Panc1 (cell line): ENCODE results near the gene PPM1H. TPM values are rescaled to one million over a fixed set of nuclear protein-coding genes. Genes with fewer than 3 reads are reported as not detected.

Source experiments
- ATAC-seq: fragments of 200-7000 bp; cut with Tn5 transposase; 2 replicates; pipeline ENCODE4 v1.9.1; 2020; ENCODE audit warnings: mild to moderate bottlenecking, moderate library complexity
- BruUV-seq: library from RNA; stranded (reverse); fragments of 400-500 nt; replicated peaks from 2 replicates; lab custom pipeline; 2021; lab: Mats Ljungman, UMichigan
- CTCF ChIA-PET: fragments of 300-600 bp; sonication (Branson Sonifier 250); formaldehyde crosslinking; loops from one replicate; lab custom pipeline; 2022; ENCODE audit warnings: antibody characterized with exemption; lab: Charles Lee
- POLR2A ChIA-PET: fragments of 300-600 bp; sonication (Branson Sonifier 250); formaldehyde crosslinking; loops from one replicate; lab custom pipeline; 2022; ENCODE audit warnings: antibody characterized with exemption; lab: Charles Lee
- DNase-seq: peaks from one replicate; pipeline ENCODE4 v3.0.0-alpha.2; 2010; ENCODE audit warnings: low read depth, low spot score
- H3K27ac ChIP-seq: 2 replicates; pipeline ENCODE4 v1.5.1; 2011; ENCODE audit warnings: mild to moderate bottlenecking, low read length, inconsistent platforms
- H3K27me3 ChIP-seq: fragments of 200-500 bp; sonication (Bioruptor generic); 2 replicates; pipeline ENCODE4 v1.6.0; 2014; ENCODE audit warnings: low read length, inconsistent platforms; ENCODE audit not compliant: control insufficient read depth, insufficient read depth
- H3K36me3 ChIP-seq: fragments of 200-500 bp; sonication (Bioruptor generic); 2 replicates; pipeline ENCODE4 v1.5.1; 2014; ENCODE audit warnings: inconsistent platforms, mild to moderate bottlenecking, low read length, moderate library complexity; ENCODE audit not compliant: control insufficient read depth, insufficient read depth
- H3K4me1 ChIP-seq: 2 replicates; pipeline ENCODE4 v1.5.1; 2011; ENCODE audit warnings: inconsistent platforms, mild to moderate bottlenecking, low read length, moderate library complexity; ENCODE audit not compliant: control insufficient read depth, insufficient read depth
- H3K4me3 ChIP-seq, 2 experiments: 2 replicates each; pipeline ENCODE4 v1.5.1; 2011 to 2012; ENCODE audit warnings: low read depth in 2 of 2, low read length in 2 of 2, mild to moderate bottlenecking in 2 of 2, inconsistent platforms in 1 of 2, moderate library complexity in 1 of 2
- H3K9me3 ChIP-seq: fragments of 200-500 bp; sonication (Bioruptor generic); 2 replicates; pipeline ENCODE4 v1.5.1; 2014; ENCODE audit warnings: low read depth, mild to moderate bottlenecking, inconsistent platforms, low read length, moderate library complexity; ENCODE audit not compliant: control insufficient read depth, insufficient read depth
- CTCF ChIP-seq: fragments of 450-650 bp; IDR thresholded peaks from 2 replicates; pipeline ENCODE4 v1.5.1; 2017; ENCODE audit warnings: mild to moderate bottlenecking
- POLR2AphosphoS5 ChIP-seq: IDR thresholded peaks from 2 replicates; pipeline ENCODE4 v1.6.1; 2012; ENCODE audit warnings: mild to moderate bottlenecking, low read depth, low read length, moderate library complexity
- REST ChIP-seq, 2 experiments: IDR thresholded peaks; 2 replicates each; pipeline ENCODE4 v1.6.1; 2011 to 2012; ENCODE audit warnings: low read depth in 2 of 2, control low read depth in 1 of 2, low read length in 1 of 2, mild to moderate bottlenecking in 1 of 2, moderate library complexity in 1 of 2; ENCODE audit not compliant: insufficient read depth in 1 of 2
- SIN3A ChIP-seq: IDR thresholded peaks from 2 replicates; pipeline ENCODE4 v1.6.1; 2012; ENCODE audit warnings: low read depth, mild to moderate bottlenecking, low read length, moderate library complexity, borderline replicate concordance; ENCODE audit not compliant: insufficient read depth
- TCF7L2 ChIP-seq: IDR thresholded peaks from 2 replicates; pipeline ENCODE4 v1.6.1; 2011; ENCODE audit warnings: mild to moderate bottlenecking, low read depth, low read length, inconsistent platforms
- in situ Hi-C: cut with HindIII; loops from 2 replicates; pipeline ENCODE4 v1.10.0; 2016; ENCODE audit warnings: low sequenced_read_pairs, low pct_unique_long_range_greater_than_20kb
- intact Hi-C: fragments of 100-400 bp; cut with micrococcal nuclease; formaldehyde crosslinking; loops from one replicate; pipeline ENCODE4 v1.10.0; 2022; ENCODE audit not compliant: unreplicated experiment
- total RNA-seq: library from RNA; stranded (reverse); gene quantifications from one replicate; pipeline ENCODE4 v1.2.1, GENCODE V29; 2021; ENCODE audit not compliant: unreplicated experiment

Gene PPM1H
- total RNA-seq, 1 experiment from 2014 or later: 22.9 TPM

GRCh38 chr12:62707939-62708338, 227.0 kb downstream of the PPM1H start:
- no peaks in the 10 kb centered on the region for H3K9me3 ChIP-seq
- no peaks in the 10 kb centered on the region for H3K27me3 ChIP-seq
- H3K36me3 ChIP-seq: no peaks in the 10 kb centered on the region
- TF ChIP-seq TCF7L2: no peak
- no peak for TF ChIP-seq SIN3A
- TF ChIP-seq CTCF: no peak
- DNase-seq (no peak), ATAC-seq (no peak)
- intact Hi-C loops: no loop called here
- ChIA-PET CTCF (no interaction called here), POLR2A (no interaction called here)
- 0 out of 2 replicates have a peak overlapping the region, but pooled peaks have one; percentile 9 for H3K27ac ChIP-seq
- H3K4me3 ChIP-seq: no peak overlapping the region
- no TSS peak for BruUV-seq
- in situ Hi-C loops: no loop called here
- H3K4me1 ChIP-seq: peaks cover 14% of the 10 kb centered on the region

DNA sequence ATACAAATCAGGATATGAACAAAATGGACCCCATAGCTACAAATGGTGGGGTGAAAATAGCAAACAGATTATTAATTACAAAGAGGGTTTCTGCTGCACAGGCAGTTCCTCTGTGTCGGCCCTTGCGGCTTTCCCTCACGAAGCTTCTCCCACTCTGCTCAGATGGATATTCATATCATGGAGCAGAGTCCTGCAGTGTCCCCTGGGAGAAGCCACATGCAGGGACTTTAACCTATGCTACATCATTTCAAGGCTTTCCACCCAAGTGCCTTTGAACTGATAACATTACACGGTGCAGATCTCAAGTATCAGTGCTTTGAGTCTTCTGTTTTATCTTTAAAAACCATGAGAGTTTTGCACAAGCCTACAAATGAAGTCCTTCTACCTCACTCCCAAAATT, 229.1 kb downstream of the PPM1H start:
- no peaks in the 10 kb centered on the region for H3K27me3 ChIP-seq
- DNase-seq (no peak), ATAC-seq (no peak)
- H3K4me1 ChIP-seq: peaks cover 10% of the 10 kb centered on the region; the same call in 1 of the 2 replicates
- no peak overlapping the region for H3K4me3 ChIP-seq
- ChIA-PET POLR2A (no interaction called here), CTCF (no interaction called here)
- intact Hi-C loops: no loop called here
- H3K27ac ChIP-seq: no peak overlapping the region
- in situ Hi-C loops: no loop called here
- H3K36me3 ChIP-seq: no peaks in the 10 kb centered on the region
- TF ChIP-seq CTCF (no peak), POLR2AphosphoS5 (no peak), REST (IDR thresholded peaks at IDR 0.05; ENCODE audit: insufficient read depth in 1 of 2, low read depth in 2 of 2, low read length in 1 of 2) (no peak), TCF7L2 (no peak)
- BruUV-seq: no TSS peak
- H3K9me3 ChIP-seq: no peaks in the 10 kb centered on the region
